CD4-positive, alpha-beta T cell (primary cell): ENCODE data around the gene TCFL5. TPM values are rescaled to one million over a fixed set of nuclear protein-coding genes. Genes with fewer than 3 reads are reported as not detected.

Experiments
- ATAC-seq: fragments of 200-7000 bp; cut with Tn5 transposase; one replicate; pipeline ENCODE4 v1.10.0; 2022; ENCODE audit warnings: mild to moderate bottlenecking; ENCODE audit not compliant: poor library complexity
- CTCF ChIA-PET: fragments of 350-600 bp; sonication (Branson Sonifier 250); formaldehyde crosslinking; loops from one replicate; lab custom pipeline; 2021; ENCODE audit warnings: antibody characterized with exemption, inconsistent platforms; lab: Charles Lee
- POLR2A ChIA-PET: fragments of 350-600 bp; sonication (Branson Sonifier 250); formaldehyde crosslinking; loops from one replicate; lab custom pipeline; 2021; ENCODE audit warnings: antibody characterized with exemption, inconsistent platforms; lab: Charles Lee
- DNase-seq, 14 experiments: peaks; one replicate each; pipeline ENCODE4 v3.0.0-alpha.2; 2013 to 2020; ENCODE audit warnings: mixed read lengths in 2 of 14
- H3K27ac ChIP-seq, 2 donors: one replicate each; pipeline versions ENCODE4 v1.5.1 to v1.7.0; 2013; ENCODE audit warnings: low read length in 2 of 2, low read depth in 1 of 2, mild to moderate bottlenecking in 1 of 2
- H3K27me3 ChIP-seq, 2 experiments: 1 replicate in 1 of 2; 2 replicates in 1 of 2; pipeline versions ENCODE4 v1.6.1 to v1.7.0; 2013; ENCODE audit warnings: low read length in 2 of 2, control low read depth in 1 of 2, mild to moderate bottlenecking in 1 of 2, moderate library complexity in 1 of 2; ENCODE audit not compliant: insufficient read depth in 2 of 2, control insufficient read depth in 1 of 2
- H3K36me3 ChIP-seq: one replicate; pipeline ENCODE4 v1.6.1; 2013; ENCODE audit warnings: low read length, control low read depth; ENCODE audit not compliant: insufficient read depth
- H3K4me1 ChIP-seq: one replicate; pipeline ENCODE4 v1.6.1; 2013; ENCODE audit warnings: low read length, control low read depth; ENCODE audit not compliant: insufficient read depth
- H3K4me3 ChIP-seq: one replicate; pipeline ENCODE4 v1.5.1; 2013; ENCODE audit warnings: mild to moderate bottlenecking, low read length, moderate library complexity
- H3K9me3 ChIP-seq, 2 experiments: 1 replicate in 1 of 2; 2 replicates in 1 of 2; pipeline versions ENCODE4 v1.6.1 to v1.7.0; 2013; ENCODE audit warnings: low read length in 2 of 2, mild to moderate bottlenecking in 2 of 2, control low read depth in 1 of 2, moderate library complexity in 1 of 2; ENCODE audit not compliant: control insufficient read depth in 1 of 2, insufficient read depth in 1 of 2
- H3K27ac Mint-ChIP-seq: one replicate; pipeline ENCODE4 v1.8.0; 2020; ENCODE audit warnings: mixed read lengths
- H3K27me3 Mint-ChIP-seq: one replicate; pipeline ENCODE4 v1.8.0; 2021; ENCODE audit warnings: mixed read lengths
- H3K36me3 Mint-ChIP-seq: one replicate; pipeline ENCODE4 v1.8.0; 2021; ENCODE audit warnings: low read depth, mixed read lengths
- H3K4me1 Mint-ChIP-seq: one replicate; pipeline ENCODE4 v1.8.0; 2021; ENCODE audit warnings: low read depth, mixed read lengths
- H3K4me3 Mint-ChIP-seq: one replicate; pipeline ENCODE4 v1.8.0; 2020; ENCODE audit warnings: mild to moderate bottlenecking, mixed read lengths
- H3K9me3 Mint-ChIP-seq: one replicate; pipeline ENCODE4 v1.8.0; 2020; ENCODE audit warnings: mixed read lengths
- intact Hi-C, 2 experiments: fragments of 100-400 bp; cut with DNase I in 1 of 2; cut with micrococcal nuclease in 1 of 2; formaldehyde crosslinking; loops; one replicate each; pipeline versions ENCODE4 v1.15.1 to v1.9.0; 2023 to 2025; cut with DNase I, micrococcal nuclease
- total RNA-seq, 174 experiments: library from RNA in 2 of 174; stranded (reverse) in 2 of 174; gene quantifications; one replicate each; pipeline ENCODE4 v1.2.3 and lab custom pipeline; 2021 to 2026
- TF ChIP-seq, protein P1 (sequence below): fragments of 200-600 bp; IDR thresholded peaks from one replicate; pipeline ENCODE4 v1.8.0; 2022; ENCODE audit warnings: antibody characterized with exemption, mild to moderate bottlenecking

The TCFL5 gene
- total RNA-seq, 2 experiments from 2014 or later, result 5.9 to 6.3 TPM

DNA sequence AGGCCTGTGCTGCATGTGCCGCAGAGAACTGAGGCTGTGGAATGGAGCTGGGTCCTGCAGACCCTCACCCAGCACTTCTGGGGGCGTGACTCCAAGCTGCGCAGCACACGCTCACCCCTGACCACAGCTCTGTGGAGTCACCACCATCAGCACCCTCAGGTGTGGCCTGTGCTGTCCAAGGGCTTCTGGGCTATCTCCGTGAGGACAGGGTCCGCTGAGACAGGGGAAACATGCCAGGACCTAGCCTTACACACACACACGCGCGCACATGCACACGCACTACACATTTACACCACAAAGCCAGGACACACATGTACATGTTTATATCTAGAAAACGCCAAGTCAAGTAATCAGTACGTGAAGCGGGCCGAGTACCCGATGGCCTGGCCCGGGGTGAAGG, 26.8 kb upstream of the TCFL5 start:
- peaks cover 70% of the 10 kb centered on the region for H3K36me3 ChIP-seq
- CTCF ChIA-PET, result no interaction called here
- no peak overlapping the region for H3K27ac Mint-ChIP-seq

GRCh38 chr20:62887860-62888239, 26.2 kb upstream of the TCFL5 start:
- DNase-seq (no peak), ATAC-seq (no peak)
- H3K36me3 ChIP-seq, result peaks cover 64% of the 10 kb centered on the region
- H3K4me1 Mint-ChIP-seq, result peaks cover 42% of the 10 kb centered on the region
- peaks cover 55% of the 10 kb centered on the region for H3K4me1 ChIP-seq
- CTCF ChIA-PET, result interaction anchor here (1.1 to 1.2 kb wide), 3 partner anchors 12 to 121 kb away, joined by 3 to 4 read pairs (median 3); no protein-coding TSS in a partner anchor
- H3K27me3 Mint-ChIP-seq, result no peaks in the 10 kb centered on the region
- H3K36me3 Mint-ChIP-seq, result peaks cover 65% of the 10 kb centered on the region
- peak overlapping the region; percentile 74 for H3K27ac Mint-ChIP-seq
- H3K4me3 Mint-ChIP-seq, result no peak overlapping the region
- H3K27me3 ChIP-seq, result no peaks in the 10 kb centered on the region
- no peak overlapping the region for H3K4me3 ChIP-seq
- POLR2A ChIA-PET, result interaction anchor here (0.6 to 1.3 kb wide), 4 partner anchors 12 to 74 kb away, joined by 3 to 4 read pairs (median 3); partner anchors contain the start of genes GID8 and TCFL5
- H3K27ac ChIP-seq, result no peak overlapping the region
- no peaks in the 10 kb centered on the region for H3K9me3 ChIP-seq
- H3K9me3 Mint-ChIP-seq, result no peaks in the 10 kb centered on the region
- TF ChIP-seq, protein P1, sequence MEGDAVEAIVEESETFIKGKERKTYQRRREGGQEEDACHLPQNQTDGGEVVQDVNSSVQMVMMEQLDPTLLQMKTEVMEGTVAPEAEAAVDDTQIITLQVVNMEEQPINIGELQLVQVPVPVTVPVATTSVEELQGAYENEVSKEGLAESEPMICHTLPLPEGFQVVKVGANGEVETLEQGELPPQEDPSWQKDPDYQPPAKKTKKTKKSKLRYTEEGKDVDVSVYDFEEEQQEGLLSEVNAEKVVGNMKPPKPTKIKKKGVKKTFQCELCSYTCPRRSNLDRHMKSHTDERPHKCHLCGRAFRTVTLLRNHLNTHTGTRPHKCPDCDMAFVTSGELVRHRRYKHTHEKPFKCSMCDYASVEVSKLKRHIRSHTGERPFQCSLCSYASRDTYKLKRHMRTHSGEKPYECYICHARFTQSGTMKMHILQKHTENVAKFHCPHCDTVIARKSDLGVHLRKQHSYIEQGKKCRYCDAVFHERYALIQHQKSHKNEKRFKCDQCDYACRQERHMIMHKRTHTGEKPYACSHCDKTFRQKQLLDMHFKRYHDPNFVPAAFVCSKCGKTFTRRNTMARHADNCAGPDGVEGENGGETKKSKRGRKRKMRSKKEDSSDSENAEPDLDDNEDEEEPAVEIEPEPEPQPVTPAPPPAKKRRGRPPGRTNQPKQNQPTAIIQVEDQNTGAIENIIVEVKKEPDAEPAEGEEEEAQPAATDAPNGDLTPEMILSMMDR, result no peak
- intact Hi-C loops, result no loop called here

More for the DNA sequence above, 26.8 kb upstream of the TCFL5 start:
- no peak overlapping the region for H3K4me3 Mint-ChIP-seq
- POLR2A ChIA-PET, result interaction anchor here (1.3 kb wide), 1 partner anchor 27 kb away, joined by 3 read pairs; the partner anchor contains the start of gene TCFL5
- no peak for ATAC-seq
- intact Hi-C loops, result no loop called here
- Histone ChIP-seq H3K9me3 (no peaks in the 10 kb centered on the region), H3K4me3 (no peak overlapping the region), H3K4me1 (peaks cover 58% of the 10 kb centered on the region), H3K27me3 (no peaks in the 10 kb centered on the region), H3K27ac (no peak overlapping the region)
- H3K9me3 Mint-ChIP-seq, result no peaks in the 10 kb centered on the region
- DNase-seq, result no peak
- H3K27me3 Mint-ChIP-seq, result no peaks in the 10 kb centered on the region
- TF ChIP-seq, protein P1, result no peak
- peaks cover 70% of the 10 kb centered on the region for H3K36me3 Mint-ChIP-seq
- H3K4me1 Mint-ChIP-seq, result peaks cover 45% of the 10 kb centered on the region

- DNase-seq (peak in 11 of 14 experiments; percentile 14 to 80 (median 33)), ATAC-seq (no peak)
- ChIA-PET POLR2A (interaction anchor here (0.6 to 1.3 kb wide), 4 partner anchors 12 to 75 kb away, joined by 3 to 4 read pairs (median 3); partner anchors contain the start of genes GID8 and TCFL5), CTCF (interaction anchor here (1.1 to 1.2 kb wide), 3 partner anchors 13 to 122 kb away, joined by 3 to 4 read pairs (median 3); no protein-coding TSS in a partner anchor)
- Mint-ChIP-seq H3K9me3 (no peaks in the 10 kb centered on the region), H3K4me1 (peaks cover 37% of the 10 kb centered on the region), H3K36me3 (peaks cover 59% of the 10 kb centered on the region), H3K27me3 (no peaks in the 10 kb centered on the region), H3K4me3 (no peak overlapping the region), H3K27ac (peak overlapping the region; percentile 74)
- Histone ChIP-seq H3K36me3 (peaks cover 59% of the 10 kb centered on the region), H3K27me3 (no peaks in the 10 kb centered on the region), H3K27ac (no peak overlapping the region), H3K4me1 (peaks cover 49% of the 10 kb centered on the region), H3K9me3 (no peaks in the 10 kb centered on the region), H3K4me3 (no peak overlapping the region)
- TF ChIP-seq, protein P1, result no peak
- intact Hi-C loops, result no loop called here
Observed at GRCh38 chr20:62887152-62887859, 25.7 kb upstream of the TCFL5 start.
